ENCODE data around the gene RPS6KA5.
A peak's percentile ranks its signal among the peaks of the same experiment; 100 is the strongest.
"Not testable (repeated sequence)": the region's sequence is repeated elsewhere in the genome, so short reads cannot be mapped to it uniquely, and the experiment has no call there.

The RPS6KA5 gene

DNA sequence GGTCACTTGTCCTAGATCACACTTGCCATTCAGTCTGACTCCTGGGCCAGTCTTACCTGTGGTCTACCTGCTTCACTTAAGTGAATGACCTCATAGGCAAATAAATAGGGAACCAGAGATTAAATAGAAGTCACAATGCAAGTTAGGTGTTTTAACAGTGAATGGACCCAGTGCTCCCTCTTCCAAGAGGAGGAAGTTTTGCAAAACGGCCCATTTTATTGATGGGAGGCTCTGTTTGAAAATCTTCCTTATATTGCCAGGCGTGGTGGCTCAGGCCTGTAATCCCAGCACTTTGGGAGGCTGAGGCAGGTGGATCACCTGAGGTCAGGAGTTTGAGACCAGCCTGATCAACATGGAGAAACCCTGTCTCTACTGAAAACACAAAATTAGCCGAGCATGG, 79.8 kb downstream of the RPS6KA5 start:
- not testable (repeated sequence) for DNase-seq

DNA sequence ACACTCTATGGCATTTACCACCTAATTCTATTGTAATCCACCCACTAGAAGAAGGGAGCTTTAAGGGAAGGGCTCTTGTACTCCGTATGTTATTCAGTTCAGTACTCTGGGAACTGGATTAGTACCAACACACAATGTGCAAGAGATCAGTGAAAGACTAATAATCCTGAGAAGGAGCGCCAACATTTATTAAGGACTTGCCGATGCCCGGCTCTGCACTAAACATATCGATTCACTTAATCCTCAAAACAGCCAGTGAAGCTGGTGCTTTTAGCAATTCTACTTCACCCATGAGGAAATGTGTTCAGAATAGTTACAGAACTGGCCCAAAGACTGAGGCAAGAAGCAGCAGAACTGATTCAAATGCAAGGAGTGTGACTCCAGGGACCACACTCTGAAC, 80.9 kb downstream of the RPS6KA5 start:
- no peak for DNase-seq

DNA sequence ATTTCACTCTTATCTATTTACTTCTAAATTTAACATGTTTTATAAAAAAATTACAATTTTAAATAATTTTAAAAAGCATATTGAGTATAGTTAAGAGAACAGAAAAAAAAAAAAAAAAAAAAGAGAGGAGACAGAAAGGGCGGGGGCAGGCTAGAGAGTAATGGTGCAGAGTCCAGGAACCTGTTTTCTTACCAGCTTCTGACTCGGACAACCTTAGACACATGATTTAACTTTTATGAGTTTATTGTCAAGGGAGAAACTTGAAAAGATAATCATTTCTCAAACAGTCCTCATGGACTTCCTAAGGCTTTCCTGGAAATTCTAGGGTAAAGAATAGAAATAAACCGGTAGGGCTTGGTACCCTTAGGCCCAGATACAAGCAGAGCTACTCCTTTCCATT, 84.3 kb downstream of the RPS6KA5 start:
- no peak for DNase-seq

DNA sequence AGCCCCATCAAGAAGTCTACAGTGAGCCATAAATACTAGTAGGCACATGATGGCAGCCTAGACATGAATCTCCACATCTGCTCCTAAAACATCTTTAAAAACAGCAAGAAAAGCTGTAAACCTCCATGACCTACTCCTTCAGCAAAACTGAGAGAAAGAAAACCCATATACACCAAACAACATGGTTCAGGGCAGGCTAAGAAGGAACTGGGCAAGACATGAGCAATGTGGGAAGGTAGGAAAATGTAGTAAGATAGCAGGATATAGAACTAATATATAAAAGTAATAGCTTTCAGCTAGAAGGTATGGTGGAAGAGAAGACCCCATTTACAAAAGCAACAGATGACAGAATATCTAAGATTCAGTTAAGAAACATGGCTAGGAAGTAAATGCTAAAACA, 88.8 kb downstream of the RPS6KA5 start:
- DNase-seq: no peak

DNA sequence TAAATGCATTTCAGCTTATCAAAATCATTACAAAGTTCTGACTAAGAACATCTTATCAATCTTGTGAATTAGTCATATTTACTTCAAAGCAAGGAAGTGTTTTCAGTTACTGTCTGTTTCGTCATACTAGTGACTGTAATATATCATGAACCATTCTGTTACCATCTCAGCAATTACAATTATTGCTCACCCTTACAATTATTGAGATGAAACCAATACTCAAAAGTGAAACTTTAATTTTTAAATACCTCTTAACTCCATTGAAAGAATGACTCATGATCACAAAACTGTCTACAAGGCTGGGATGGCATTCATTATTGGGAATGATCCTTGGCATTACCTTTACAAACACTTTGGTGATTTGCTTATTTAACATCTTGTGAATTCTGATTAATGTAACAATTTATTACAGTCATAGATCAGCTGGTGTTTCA, 90.3 kb downstream of the RPS6KA5 start:
- peak; percentile 16 for DNase-seq

DNA sequence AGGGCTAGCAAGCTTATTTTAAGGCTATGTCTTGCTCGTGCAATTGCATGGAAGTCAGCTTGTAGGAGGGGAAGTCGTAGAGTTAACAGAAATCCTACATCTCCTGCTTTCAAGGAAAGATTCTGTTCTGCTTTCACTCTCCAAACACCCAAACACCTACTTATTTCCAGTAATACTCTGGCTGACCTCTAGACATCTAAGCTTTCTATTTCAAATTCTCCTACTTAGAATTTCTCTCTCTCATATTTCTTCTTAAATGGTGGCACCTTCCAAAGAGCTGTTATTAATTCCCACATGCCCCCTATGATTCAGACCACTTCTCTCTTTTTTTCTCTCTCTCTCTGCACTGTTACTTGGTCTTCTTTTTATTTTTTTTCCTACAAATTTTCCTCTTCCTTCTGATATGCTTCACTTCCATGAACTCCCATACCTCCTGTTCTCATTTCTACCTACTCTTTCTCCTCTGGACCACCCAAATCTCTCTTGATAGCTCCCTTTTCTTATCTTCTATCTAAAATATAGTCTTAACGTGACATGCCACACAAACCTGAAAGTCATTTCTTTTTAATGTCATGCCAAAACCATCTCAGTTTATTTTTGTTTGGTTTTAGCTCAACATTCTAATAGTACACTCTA, 90.8 kb downstream of the RPS6KA5 start:
- DNase-seq: no peak

DNA sequence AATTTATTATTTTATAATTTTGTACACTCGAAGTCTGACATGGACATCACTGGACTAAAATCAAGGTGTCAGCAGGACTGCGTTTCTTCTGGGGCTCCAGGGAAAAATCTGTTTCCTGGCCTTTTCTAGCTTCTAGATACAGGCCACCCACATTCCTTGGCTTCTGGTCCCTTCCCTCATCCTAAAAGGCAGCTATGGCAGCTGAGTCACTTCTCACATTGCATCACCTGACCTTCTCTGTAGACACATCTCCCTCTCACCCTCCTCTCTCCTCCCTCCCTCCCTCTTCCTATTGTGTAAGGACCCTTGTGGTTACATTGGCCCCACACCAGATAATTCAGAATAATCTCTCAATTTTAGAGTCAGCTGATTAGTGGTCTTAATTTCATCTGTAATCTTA, 92.4 kb downstream of the RPS6KA5 start:
- DNase-seq: peak; percentile 2

DNA sequence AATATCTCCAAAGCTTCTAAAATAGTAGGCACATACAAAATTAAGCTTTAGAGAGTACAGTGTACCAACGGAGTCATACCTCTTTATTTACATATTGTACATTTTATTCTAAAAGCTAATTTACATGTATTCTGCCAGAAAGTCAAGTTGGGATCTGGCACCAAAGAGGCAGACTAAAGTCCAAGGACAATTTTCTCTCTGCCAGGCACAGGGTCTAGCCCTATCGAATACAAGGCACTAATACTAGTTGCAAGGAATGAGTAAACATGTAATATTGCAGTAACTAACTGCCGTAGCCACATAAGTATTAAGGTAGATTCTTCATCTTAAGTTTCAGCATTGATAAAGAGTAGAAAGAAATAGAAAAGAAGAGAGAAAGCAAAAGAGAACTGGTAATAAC, 93.9 kb downstream of the RPS6KA5 start:
- no peak for DNase-seq

DNA sequence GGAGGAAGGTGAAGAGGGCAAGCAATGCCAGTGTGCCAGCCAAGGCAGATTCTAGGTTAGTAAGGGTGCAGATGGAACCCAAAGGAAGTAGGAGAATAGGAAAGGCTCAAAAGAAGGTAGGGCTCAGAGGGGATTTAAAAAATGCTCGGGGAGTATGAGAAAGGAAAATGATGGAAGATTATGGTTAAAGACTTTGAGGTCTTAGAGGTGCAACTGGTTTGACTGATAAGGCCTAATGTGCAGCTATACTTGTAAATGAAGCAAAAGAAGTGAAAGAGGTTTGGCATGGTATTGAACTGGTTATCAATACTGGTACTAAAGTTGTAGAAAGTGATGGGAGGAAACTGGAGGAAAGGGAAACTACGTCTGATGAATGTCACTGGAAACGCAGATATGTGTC, 94.7 kb downstream of the RPS6KA5 start:
- no peak for DNase-seq

DNA sequence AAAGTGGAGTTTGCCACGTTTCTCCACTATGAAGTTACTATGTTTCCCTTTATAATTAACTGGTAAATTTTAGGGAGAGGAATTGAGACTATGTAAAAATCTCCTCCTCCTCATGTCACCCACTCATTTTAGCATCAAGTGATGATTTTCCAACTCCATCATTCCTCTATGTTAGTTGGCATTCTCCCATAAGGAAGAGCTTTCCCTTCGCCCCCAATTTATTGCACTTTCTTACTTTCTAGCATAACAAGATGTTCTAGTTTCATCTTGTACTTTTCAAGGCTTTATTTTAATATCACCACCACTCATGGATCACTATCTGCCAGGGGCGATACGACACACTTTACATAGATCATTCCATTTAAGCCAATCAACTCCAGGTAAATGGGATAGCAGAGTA, 97.1 kb downstream of the RPS6KA5 start:
- DNase-seq: no peak

DNA sequence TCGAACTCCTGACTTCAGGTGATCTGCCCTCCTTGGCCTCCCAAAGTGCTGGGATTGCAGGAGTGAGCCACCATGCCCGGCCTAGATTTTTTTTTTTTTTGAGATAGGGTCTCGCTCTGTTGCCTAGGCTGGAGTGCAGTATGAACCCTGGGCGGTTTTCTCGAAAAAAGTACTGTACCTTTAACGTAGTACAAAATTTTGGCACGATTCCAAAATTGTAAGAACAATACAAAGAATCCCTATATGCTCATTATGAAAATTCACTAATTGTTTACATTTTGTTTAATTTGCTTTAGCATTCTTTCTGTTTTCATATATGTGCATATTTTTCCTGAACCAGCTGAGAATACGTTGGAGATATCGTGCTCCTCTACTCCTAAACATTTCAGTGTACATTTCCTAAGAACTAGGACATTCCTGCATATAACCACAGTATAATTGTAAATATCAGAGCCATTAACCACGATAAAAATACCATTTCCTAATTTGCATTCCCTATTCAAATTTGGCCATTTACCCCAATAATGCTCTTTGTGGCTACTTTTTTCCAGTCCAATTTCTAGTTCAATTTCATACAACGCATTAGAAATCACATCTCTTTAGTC, 97.8 kb downstream of the RPS6KA5 start:
- no peak for DNase-seq

DNA sequence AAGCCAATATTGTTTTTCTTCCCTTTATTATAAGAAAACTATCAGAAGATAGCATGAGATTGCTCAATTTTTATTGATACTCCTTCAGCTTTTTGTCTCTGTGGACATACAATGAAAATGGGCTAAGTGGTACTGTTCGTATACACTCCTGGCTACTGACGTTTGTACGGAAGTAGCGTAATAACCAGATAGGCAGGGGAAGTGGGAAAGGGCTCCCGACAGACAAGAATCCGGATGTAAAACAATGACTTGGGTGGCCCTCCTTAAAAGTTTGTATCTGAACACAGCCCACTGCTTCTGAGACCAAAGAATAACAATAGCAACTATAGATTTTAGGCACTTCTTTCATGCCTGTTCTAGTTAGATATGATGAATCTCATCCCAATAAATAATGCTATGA, 99.6 kb downstream of the RPS6KA5 start:
- DNase-seq: no peak

DNA sequence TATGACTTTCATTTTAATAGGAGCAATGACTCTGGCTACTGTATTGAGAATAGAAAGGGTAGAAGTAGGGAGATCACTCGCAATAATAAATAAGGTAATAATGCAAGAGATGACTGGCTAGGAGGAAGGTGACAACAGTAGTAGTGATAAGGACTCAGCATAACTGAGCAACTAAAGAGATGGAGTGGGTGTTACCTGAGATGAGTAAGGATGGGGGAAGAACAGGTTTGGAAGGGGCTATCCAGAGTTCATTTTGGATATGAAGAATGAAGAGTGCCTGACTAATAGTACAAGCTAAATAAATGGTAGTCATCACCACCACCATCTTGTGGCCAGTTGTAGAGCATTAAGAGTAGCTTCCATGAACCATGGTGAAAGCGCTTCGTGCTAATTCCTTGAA, 101.1 kb downstream of the RPS6KA5 start:
- DNase-seq: no peak

DNA sequence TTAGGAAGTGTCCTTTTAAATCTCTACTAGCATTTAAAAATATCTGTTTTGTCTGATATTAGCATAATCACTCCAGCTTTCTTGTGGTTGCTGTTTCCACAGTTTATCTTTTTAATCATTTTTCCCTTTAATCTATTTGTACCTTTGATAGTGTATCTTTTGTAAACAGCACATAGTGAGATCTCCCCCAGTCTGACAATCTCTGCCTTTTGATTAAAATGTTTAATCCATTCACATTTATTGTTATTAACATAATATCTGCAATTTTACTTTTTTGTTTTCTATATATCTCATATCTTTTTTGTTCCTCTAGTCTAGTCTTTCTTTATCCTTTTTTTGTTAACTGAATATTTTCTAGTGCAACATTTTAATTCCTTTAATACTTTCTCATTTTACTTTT, 104.2 kb downstream of the RPS6KA5 start:
- DNase-seq: no peak

DNA sequence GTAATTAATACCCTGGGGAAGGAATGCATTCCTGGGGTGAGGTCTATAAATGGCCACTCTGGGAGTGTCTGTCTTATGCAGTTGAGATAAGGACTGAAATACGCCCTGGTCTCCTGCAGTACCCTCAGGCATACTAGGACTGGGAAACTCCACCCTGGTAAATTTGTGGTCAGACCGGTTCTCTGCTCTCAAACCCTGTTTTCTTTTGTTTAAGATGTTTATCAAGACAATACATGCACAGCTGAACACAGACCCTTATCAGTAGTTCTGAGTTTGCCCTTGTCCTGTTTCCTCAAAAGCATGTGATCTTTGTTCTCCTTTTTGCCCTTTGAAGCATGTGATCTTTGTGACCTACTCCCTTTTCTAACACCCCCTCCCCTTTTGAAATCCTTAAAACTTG, 106.8 kb downstream of the RPS6KA5 start:
- DNase-seq: not testable (repeated sequence)

DNA sequence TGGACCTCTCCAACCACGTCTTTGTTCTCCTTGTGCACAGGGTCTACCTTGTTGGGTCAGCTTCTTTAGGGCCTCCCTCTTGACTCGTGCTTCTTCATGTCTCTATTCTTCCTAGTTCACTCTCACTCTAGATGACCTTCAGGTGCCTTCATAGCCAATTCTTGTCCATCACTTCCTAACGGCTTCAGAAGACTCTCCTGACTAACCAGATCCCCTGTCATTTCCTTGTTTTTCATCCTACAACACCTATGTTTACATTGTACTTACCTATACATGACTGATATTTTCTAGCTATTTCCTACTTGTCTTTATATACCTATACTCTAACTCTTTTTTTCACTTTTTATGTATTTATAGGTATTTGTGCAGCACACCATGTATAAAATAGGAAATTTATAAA, 117.1 kb downstream of the RPS6KA5 start:
- DNase-seq: no peak

DNA sequence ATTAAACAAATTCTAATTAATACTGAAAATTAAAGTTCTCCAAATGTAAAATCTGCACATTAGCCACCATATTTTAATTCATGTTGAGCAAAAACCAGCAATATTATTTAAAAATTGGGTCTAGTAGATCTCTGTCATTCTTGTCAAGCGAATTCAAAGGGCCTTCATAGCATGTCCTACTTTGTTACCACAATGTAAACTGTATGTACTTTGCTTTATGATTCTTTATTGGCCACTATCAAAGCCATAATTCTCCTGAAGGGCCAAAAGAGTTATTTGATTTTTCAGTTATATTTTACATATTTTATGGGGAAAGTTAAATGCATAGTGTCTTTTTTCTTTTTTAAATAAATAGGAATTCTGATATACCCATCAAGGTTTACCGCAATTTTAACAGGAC, 117.9 kb downstream of the RPS6KA5 start:
- DNase-seq: no peak

DNA sequence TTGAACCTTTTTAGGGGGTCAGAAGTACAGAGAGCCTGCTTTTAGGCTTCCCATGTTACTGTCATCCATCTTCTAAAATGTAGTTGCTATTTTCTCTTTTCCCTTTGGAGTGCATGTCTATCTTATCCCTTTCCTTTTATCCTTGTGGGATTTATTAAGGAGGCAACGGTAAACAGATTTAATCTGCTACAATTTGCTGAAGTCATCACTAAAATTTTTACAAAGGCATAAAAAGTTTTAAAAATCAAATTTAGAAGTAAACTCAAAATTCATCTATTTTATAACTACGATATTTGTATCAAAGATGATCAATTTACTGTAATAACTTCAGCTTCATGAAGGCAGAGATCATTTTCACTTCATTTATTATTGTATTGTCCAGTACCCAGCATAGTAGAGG, 118.7 kb downstream of the RPS6KA5 start:
- no peak for DNase-seq

DNA sequence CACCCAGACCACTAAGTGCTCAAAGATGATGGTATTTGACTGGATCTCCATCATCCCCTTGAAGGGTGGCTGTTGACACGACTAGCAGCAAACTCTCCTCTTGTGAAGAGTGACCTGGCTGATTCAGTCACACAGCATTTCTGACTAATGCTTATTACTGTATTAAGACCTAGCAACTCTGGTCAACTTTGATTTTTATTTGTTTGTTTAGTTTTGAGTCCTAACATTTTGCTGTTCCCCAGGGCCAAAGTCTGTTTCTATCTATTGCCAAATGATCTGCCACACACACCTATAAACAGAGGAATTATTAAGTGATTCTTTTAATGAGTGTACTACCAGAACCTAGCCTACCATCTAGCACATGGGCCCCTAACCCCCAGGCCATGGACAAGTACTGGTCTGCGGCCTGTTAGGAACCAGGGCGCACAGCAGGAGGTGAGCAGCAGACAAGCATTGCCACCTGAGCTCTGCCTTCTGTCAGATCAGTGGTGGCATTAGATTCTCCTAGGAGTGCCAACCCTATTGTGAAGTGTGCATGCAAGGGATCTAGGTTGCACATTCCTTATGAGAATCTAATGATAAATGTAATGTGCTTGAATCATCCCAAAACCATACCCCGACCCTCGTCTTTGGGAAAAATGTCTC, 120.0 kb downstream of the RPS6KA5 start:
- DNase-seq: no peak

DNA sequence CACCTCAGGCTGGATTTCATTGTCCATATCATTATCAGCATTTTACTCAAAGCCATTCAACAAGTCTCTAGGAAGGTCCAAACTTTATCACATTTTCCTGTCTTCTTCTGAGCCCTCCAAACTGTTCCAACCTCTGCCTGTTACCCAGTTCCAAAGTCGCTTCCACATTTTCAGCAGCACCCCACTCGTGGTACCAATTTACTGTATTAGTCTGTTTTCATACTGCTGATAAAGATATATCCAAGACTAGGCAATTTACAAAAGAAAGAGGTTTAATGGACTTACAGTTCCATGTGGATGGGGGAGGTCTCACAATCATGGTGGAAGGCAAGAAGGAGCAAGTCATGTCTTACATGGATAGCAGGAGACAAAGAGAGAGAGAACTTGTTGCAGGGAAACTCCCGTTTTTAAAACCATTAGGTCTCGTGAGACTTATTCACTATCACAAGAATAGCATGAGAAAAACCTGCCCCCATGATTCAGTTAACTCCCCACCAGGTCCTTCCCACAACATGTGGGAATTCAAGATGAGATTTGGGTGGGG, 121.1 kb downstream of the RPS6KA5 start:
- not testable (repeated sequence) for DNase-seq

DNA sequence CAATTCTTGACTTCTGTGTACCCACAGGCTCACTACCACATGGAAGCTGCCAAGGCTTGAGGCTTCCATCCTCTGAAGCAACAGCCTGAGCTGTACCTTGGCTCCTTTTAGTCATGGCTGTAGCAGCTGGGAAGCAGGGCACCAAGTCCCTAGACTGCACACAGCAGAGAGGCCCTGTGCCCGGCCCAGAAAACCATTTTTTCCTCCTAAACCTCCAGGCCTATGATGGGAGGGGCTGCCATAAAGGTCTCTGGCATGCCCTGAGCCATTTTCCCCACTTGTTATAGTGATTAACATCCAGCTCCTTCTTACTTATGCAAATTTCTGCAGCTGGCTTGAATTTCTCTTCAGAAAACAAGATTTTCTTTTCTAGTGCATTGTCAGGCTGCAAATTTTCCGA, 121.8 kb downstream of the RPS6KA5 start:
- DNase-seq: no peak

DNA sequence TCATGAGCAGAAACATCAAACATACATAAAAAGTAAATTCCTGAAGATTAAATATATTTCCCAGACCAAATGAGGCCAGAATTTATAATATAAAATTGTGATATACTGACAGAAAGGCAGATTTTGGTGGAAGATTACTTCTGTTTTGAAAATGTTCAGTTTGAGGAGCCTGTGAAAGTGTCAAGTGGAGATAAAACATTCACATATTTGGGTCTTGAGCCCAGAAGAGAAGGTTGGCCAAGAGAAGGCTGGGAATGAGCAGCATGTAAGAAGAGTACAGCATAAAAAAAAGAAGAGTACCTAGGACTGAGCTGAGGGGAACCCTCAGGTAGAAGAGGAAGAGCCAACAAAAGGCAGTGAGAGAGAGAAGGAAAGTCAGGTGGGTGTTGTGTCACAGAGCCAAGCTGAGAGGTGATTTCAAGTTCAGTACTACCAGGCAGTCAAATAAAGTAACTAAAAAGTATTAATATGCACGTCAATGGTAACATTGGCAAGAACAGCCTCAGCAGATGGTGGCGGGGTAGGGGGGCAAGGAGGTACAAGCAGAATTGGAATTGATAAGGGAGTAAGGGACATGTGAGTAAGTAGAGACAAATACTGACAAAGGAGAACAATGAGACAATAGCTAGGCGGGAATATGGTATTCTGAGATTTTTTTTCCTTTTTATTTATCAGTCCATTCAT, 123.5 kb downstream of the RPS6KA5 start:
- no peak for DNase-seq

DNA sequence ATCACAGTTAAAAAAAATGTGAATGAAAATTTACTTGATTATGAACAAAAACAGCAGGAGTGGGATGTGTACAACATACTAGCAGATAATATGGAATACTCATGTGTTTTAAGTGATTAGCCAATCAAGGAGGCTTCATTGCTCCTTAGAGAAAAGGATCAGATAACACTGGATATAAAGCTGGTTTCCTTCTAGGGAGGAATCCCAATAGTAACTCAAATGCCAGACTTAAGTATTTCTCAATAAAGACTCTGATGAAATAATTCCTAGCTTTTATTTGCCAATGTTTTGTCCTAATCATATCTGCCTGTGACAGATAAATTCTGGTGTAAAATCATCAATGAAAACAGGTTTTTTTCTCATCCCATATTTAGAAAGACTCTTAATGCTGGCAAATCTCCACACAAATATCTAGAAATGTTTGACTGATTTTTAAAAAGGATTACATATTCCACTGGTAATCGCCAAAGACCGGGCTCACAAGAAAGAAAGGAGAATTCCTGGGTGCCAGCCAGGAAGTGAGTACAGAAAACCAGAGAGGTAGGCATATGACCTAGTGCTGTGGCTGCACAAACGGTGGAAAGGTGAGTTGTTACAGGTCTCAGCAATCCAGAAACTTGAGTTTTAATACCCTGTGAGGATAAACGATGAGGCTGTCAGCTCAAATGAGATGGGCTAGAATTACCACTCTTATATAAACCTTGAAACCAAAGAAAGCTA, 135.7 kb downstream of the RPS6KA5 start:
- peak; percentile 5 for DNase-seq

All from fibroblast of upper back skin (primary cell).